GM12878 (cell line): ENCODE measurements around the gene CENPO.

Experiments used
- CHD4 ChIP-seq: fragments of 200-600 bp; sonication (generic); IDR thresholded peaks from 2 replicates; pipeline ENCODE4 v1.6.1; 2016; ENCODE audit warnings: mild to moderate bottlenecking
- JUNB ChIP-seq: IDR thresholded peaks from 2 replicates; pipeline ENCODE4 v1.6.1; 2016; ENCODE audit warnings: antibody characterized with exemption, mild to moderate bottlenecking
- SIN3A ChIP-seq: IDR thresholded peaks from 2 replicates; pipeline ENCODE4 v1.6.1; 2012; ENCODE audit warnings: low read depth, low read length, improper control_type of control experiment

- TF ChIP-seq CHD4 (no peak), JUNB (no peak), SIN3A (no peak)
Observed at GRCh38 chr2:24771764-24772586, 21.2 kb upstream of the CENPO start.
